ENCODE measurements around the gene MLXIPL. TPM values are rescaled to one million over a fixed set of nuclear protein-coding genes. Genes with fewer than 3 reads are reported as not detected.
"Not testable (repeated sequence)": the region's sequence is repeated elsewhere in the genome, so short reads cannot be mapped to it uniquely, and the experiment has no call there.

MLXIPL gene
- total RNA-seq, 1 experiment from 2014 or later, result not detected

DNA sequence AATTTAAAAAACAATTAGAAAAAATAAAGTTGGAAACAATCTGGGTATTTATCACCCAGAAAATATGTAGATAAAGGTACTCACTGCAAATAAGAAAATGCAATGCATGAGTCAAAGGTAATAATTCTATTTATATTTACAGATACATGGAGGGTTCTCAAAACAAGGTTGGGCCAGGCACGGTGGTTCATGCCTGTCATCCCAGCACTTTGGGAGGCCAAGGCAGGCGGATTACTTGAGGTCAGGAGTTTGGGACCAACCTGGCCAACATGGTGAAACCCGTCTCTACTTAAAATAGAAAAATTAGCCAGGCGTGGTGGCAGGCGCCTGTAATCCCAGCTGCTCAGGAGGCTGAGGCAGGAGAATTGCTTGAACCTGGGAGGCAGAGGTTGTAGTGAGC lies 74.2 kb downstream of the MLXIPL start:
- H3K4me1 ChIP-seq (replicated peaks); H3K27ac ChIP-seq; H3K9me3 ChIP-seq (replicated peaks); H3K27me3 ChIP-seq (replicated peaks); H3K4me3 ChIP-seq; DNase-seq (ENCODE audit: low read depth in 1 of 2, low spot score in 2 of 2): not testable (repeated sequence)
- peaks cover 87% of the 10 kb centered on the region for H3K36me3 ChIP-seq

DNA sequence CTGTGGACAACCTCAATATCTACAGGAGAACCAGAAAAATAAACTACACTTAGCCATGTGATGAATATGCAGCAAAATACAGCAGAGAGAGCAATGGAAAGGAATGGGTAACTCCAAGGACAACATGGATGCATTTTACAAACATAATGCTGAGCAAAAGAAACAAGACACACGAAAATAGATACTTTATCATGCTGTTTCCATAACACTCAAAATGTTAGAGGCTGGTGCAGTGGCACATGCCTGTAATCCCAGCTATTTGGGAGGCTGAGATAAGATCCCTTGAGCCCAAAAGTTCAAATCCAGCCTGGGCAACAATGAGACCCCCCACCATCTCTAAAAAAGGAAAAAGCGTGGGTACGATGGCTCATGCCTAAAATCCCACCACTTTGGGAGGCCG lies 75.1 kb downstream of the MLXIPL start:
- no peak for DNase-seq (ENCODE audit: low read depth in 1 of 2, low spot score in 2 of 2)
- peaks cover 78% of the 10 kb centered on the region for H3K36me3 ChIP-seq

GRCh38 chr7:73547841-73548240 lies 76.5 kb downstream of the MLXIPL start:
- no peaks in the 10 kb centered on the region for H3K27me3 ChIP-seq (replicated peaks)
- DNase-seq (ENCODE audit: low read depth in 1 of 2, low spot score in 2 of 2), result no peak
- no peaks in the 10 kb centered on the region for H3K9me3 ChIP-seq (replicated peaks)
- H3K4me1 ChIP-seq (replicated peaks), result no peaks in the 10 kb centered on the region
- H3K4me3 ChIP-seq, result no peak overlapping the region
- H3K36me3 ChIP-seq, result peaks cover 84% of the 10 kb centered on the region
- H3K27ac ChIP-seq, result no peak overlapping the region

More for the DNA sequence above, 75.1 kb downstream of the MLXIPL start:
- Histone ChIP-seq H3K4me1 (replicated peaks) (no peaks in the 10 kb centered on the region), H3K27ac (no peak overlapping the region), H3K4me3 (no peak overlapping the region), H3K9me3 (replicated peaks) (no peaks in the 10 kb centered on the region), H3K27me3 (replicated peaks) (no peaks in the 10 kb centered on the region)

GRCh38 chr7:73544678-73545077 lies 79.6 kb downstream of the MLXIPL start:
- no peak for DNase-seq (ENCODE audit: low read depth in 1 of 2, low spot score in 2 of 2)
- H3K4me3 ChIP-seq, result no peak overlapping the region
- H3K4me1 ChIP-seq (replicated peaks), result no peaks in the 10 kb centered on the region
- no peak overlapping the region for H3K27ac ChIP-seq
- H3K9me3 ChIP-seq (replicated peaks), result no peaks in the 10 kb centered on the region
- H3K27me3 ChIP-seq (replicated peaks), result no peaks in the 10 kb centered on the region
- peaks cover 76% of the 10 kb centered on the region for H3K36me3 ChIP-seq

Other genes with a start within 250 kb of the MLXIPL start
- gene FZD9, start 190.7 kb downstream of the MLXIPL start, total RNA-seq (2014; rRNA removed; shearing (Covaris generic)), result 3.5 and 10.5 TPM in 2 replicates
- 78.9 and 86.5 TPM in 2 replicates for gene BAZ1B, start 102.2 kb downstream of the MLXIPL start, total RNA-seq (2014; rRNA removed; shearing (Covaris generic))
- gene BCL7B, start 66.8 kb downstream of the MLXIPL start, total RNA-seq (2014; rRNA removed; shearing (Covaris generic)), result 20.5 and 75.2 TPM in 2 replicates
- gene TBL2, start 45.9 kb downstream of the MLXIPL start, total RNA-seq (2014; rRNA removed; shearing (Covaris generic)), result 63.8 and 67.2 TPM in 2 replicates
- 1.0 and 1.8 TPM in 2 replicates for gene VPS37D, start 43.3 kb upstream of the MLXIPL start, total RNA-seq (2014; rRNA removed; shearing (Covaris generic))
- gene DNAJC30, start 58.9 kb upstream of the MLXIPL start, total RNA-seq (2014; rRNA removed; shearing (Covaris generic)), result 1.3 TPM in 2 replicates
- 42.2 and 45.5 TPM in 2 replicates for gene BUD23, start 59.1 kb upstream of the MLXIPL start, total RNA-seq (2014; rRNA removed; shearing (Covaris generic))
- 8.8 and 10.1 TPM in 2 replicates for gene STX1A, start 95.1 kb upstream of the MLXIPL start, total RNA-seq (2014; rRNA removed; shearing (Covaris generic))
- 23.6 and 25.8 TPM in 2 replicates for gene ABHD11, start 114.3 kb upstream of the MLXIPL start, total RNA-seq (2014; rRNA removed; shearing (Covaris generic))
- not detected in 2 replicates for gene CLDN3, start 145.7 kb upstream of the MLXIPL start, total RNA-seq (2014; rRNA removed; shearing (Covaris generic))
- 0.16 TPM in 1 of 2 replicates, not detected in the other for gene CLDN4, start 206.5 kb upstream of the MLXIPL start, total RNA-seq (2014; rRNA removed; shearing (Covaris generic))
- gene METTL27, start 218.0 kb upstream of the MLXIPL start, total RNA-seq (2014; rRNA removed; shearing (Covaris generic)), result 0.91 and 2.9 TPM in 2 replicates
- gene TMEM270, start 236.6 kb upstream of the MLXIPL start, total RNA-seq (2014; rRNA removed; shearing (Covaris generic)), result not detected in 2 replicates

Measured in SJSA1 (cell line).